ENCODE measurements around the gene ZNF205.

The ZNF205 gene

GRCh38 chr16:3084969-3085670 lies 27.3 kb upstream of the ZNF205 start:
- no peak for DNase-seq

- no peak for DNase-seq
These were observed 26.4 kb upstream of the ZNF205 start for GRCh38 chr16:3085868-3086595.

- no peak for DNase-seq
These were observed 25.7 kb upstream of the ZNF205 start for GRCh38 chr16:3086596-3087242.

GRCh38 chr16:3087243-3088235 lies 24.8 kb upstream of the ZNF205 start:
- no peak for DNase-seq

- no peak for DNase-seq
These were observed 23.9 kb upstream of the ZNF205 start for GRCh38 chr16:3088450-3088849.

- DNase-seq, result no peak
These were observed 23.3 kb upstream of the ZNF205 start for GRCh38 chr16:3088925-3089716.

GRCh38 chr16:3089717-3090592 lies 22.4 kb upstream of the ZNF205 start:
- no peak for DNase-seq

- no peak for DNase-seq
These were observed 20.8 kb upstream of the ZNF205 start for GRCh38 chr16:3091551-3091950.

GRCh38 chr16:3092501-3092941 lies 19.9 kb upstream of the ZNF205 start:
- no peak for DNase-seq

- peak; percentile 28 for DNase-seq
These were observed 17.9 kb upstream of the ZNF205 start for GRCh38 chr16:3094289-3095027.

- DNase-seq, result peak; percentile 9
These were observed 16.5 kb upstream of the ZNF205 start for GRCh38 chr16:3095869-3096268.

- DNase-seq, result no peak
These were observed 16.0 kb upstream of the ZNF205 start for GRCh38 chr16:3096362-3096761.

- DNase-seq, result no peak
These were observed 15.1 kb upstream of the ZNF205 start for GRCh38 chr16:3097266-3097665.

GRCh38 chr16:3098459-3099394 lies 13.7 kb upstream of the ZNF205 start, which contains the start of gene ZSCAN10:
Gene ZSCAN10, minus strand, starts transcription at chr16:3099294. Its CDS starts 6,357 bp downstream, at chr16:3092937.
- DNase-seq, result no peak

GRCh38 chr16:3099395-3099731 lies 13.0 kb upstream of the ZNF205 start:
- no peak for DNase-seq

- DNase-seq, result peak; percentile 91
These were observed 12.5 kb upstream of the ZNF205 start for GRCh38 chr16:3099732-3100499.

- DNase-seq, result peak; percentile 46
These were observed 11.2 kb upstream of the ZNF205 start for GRCh38 chr16:3101018-3101840.

Data from fibroblast of skin of scalp (primary cell).